Activated naive CD4-positive, alpha-beta T cell treated with anti-CD3 and anti-CD28 coated beads, Interleukin-2, amount 10 ng/mL, durations not matched to agents 7 days and 5 days (primary cell): ENCODE measurements around the gene GGN.
"Not testable (repeated sequence)": the region's sequence is repeated elsewhere in the genome, so short reads cannot be mapped to it uniquely, and the experiment has no call there.

Experiments
- CTCF ChIA-PET: fragments of 350-600 bp; sonication (Branson Sonifier 250); formaldehyde crosslinking; loops from one replicate; lab custom pipeline; 2021; ENCODE audit warnings: antibody characterized with exemption; lab: Charles Lee
- DNase-seq: peaks from one replicate; pipeline ENCODE4 v3.0.0-alpha.2; 2020
- H3K27ac Mint-ChIP-seq: one replicate; pipeline ENCODE4 v1.8.0; 2021; ENCODE audit warnings: mild to moderate bottlenecking, moderate library complexity, mixed read lengths
- H3K27me3 Mint-ChIP-seq: one replicate; pipeline ENCODE4 v1.8.0; 2021; ENCODE audit warnings: mild to moderate bottlenecking, mixed read lengths
- H3K36me3 Mint-ChIP-seq: one replicate; pipeline ENCODE4 v1.8.0; 2021; ENCODE audit warnings: mixed read lengths
- H3K4me1 Mint-ChIP-seq: one replicate; pipeline ENCODE4 v1.8.0; 2021; ENCODE audit warnings: mixed read lengths
- H3K4me3 Mint-ChIP-seq: one replicate; pipeline ENCODE4 v1.8.0; 2021; ENCODE audit warnings: mild to moderate bottlenecking, moderate library complexity, mixed read lengths
- H3K9me3 Mint-ChIP-seq: one replicate; pipeline ENCODE4 v1.8.0; 2021; ENCODE audit warnings: mixed read lengths

Gene GGN

DNA sequence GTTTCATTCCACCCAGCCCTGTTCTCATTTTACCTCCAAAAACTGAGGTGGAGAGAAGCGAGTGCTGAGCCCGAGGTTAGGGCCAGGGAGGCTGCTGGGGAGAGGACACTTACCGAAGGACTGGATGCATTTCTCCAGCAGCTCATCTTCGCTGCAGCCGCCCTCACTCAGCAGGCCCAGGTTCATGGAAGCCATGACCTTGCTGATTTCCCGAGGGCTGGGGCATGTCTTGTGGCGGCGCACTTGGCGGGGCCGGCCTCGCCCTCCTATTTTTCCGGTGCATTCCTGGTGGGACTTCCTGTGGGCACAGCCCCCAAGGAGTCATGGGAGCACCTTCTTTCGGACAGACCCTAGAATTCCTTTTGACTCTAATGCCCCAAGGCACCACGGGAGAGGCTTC is 34.0 kb upstream of the GGN start:
- Mint-ChIP-seq H3K27me3 (peaks cover 31% of the 10 kb centered on the region), H3K4me3 (no peak overlapping the region), H3K4me1 (peaks cover 30% of the 10 kb centered on the region), H3K9me3 (no peaks in the 10 kb centered on the region), H3K27ac (no peak overlapping the region), H3K36me3 (no peaks in the 10 kb centered on the region)
- DNase-seq: no peak
- CTCF ChIA-PET: interaction anchor here (3.5 kb wide), 1 partner anchor 19 kb away, joined by 9 read pairs; the partner anchor contains the start of gene FAM98C

DNA sequence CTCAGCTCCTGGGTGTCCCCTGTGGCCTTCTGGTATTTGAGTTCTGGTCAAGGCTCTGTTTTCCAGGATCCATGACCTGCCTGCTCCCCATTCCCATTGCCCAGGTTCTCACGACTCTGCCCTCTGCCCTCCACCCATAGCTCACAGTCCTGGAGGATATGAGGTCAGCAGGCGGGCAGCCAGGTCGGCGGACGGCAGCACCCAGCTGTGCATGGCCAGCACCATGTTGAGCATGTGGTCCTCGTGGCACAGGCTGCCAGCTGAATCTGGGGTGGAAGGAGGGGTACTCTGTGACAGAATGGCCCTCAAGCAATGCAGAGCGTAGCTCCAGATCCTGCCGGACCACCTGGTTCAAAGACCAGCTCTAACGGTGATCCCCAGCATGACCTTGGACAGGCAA is 33.1 kb upstream of the GGN start:
- H3K4me1 Mint-ChIP-seq: peaks cover 30% of the 10 kb centered on the region
- H3K9me3 Mint-ChIP-seq: no peaks in the 10 kb centered on the region
- peaks cover 31% of the 10 kb centered on the region for H3K27me3 Mint-ChIP-seq
- H3K4me3 Mint-ChIP-seq: no peak overlapping the region
- no peaks in the 10 kb centered on the region for H3K36me3 Mint-ChIP-seq
- CTCF ChIA-PET: interaction anchor here (3.5 kb wide), 1 partner anchor 18 kb away, joined by 9 read pairs; the partner anchor contains the start of gene FAM98C
- DNase-seq: no peak
- H3K27ac Mint-ChIP-seq: no peak overlapping the region

DNA sequence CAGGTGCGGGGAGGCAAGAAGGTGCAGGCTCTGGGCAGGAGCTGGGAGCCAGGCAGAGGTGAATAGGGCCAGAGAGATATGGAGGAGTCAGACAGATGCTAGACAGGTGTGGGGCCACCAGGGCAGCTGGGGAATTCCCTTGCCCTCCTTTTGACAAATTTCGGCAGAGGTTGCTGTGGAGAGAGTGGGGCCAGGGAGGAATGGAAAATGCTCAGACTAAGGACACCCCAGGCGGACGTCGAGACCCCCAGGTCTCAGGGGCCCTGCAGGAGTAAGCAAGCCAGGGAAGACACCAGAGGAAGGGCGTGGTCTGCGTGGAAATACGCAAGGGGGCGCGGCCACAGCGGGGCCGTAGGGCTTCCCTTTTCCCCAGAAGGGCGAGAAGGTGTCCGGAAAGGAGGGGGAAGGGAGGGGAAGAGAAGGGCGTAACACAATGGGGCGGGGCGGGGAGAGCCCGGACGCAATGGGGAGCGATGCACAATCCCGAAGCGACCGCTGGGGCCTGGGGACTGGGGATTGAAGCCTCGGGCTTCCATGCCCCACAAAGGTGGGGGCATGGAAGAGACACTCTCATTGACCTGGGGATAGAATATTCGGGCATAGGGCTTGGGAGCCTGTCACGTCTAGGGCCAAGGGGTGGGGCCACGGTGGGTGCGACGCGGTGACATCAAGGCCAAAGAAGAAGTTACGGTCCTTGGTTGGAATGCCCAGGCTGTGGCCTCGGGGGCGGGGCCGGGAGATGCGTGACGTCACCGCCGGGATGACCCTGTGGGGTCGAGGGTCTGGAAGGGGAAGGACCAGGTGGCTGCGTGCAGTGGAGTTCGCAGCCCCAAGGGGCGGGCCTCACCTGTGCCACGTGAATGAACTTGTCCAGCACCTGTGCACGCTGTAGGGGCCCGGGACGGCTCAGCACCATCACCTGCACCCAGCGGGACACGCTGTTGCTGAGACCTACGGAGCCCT is 30.0 kb upstream of the GGN start:
- DNase-seq: peak; percentile 79
- CTCF ChIA-PET: interaction anchor here (1.1 to 1.9 kb wide), 2 partner anchors 9 to 15 kb away, joined by 5 to 8 read pairs; partner anchors contain the start of genes FAM98C and RASGRP4

DNA sequence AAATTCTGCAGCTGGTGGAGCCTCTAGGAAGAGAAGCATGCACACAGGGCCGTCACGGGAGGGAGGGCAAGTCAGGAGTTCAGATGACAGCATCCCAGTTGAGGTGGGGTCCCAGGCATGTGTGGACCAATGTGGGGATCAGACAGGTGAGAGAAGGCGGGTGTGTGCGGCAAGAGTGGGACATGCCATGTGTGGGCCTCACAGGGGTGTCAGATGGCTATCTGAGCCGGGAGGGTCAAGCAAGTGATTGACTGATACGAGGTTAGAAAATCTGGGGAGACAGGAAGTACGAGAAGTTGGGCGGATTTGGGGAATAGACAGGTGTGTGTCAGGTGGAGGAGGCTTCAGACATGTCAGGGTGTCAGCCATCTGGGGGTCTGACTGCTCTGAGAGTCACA is 29.3 kb upstream of the GGN start:
- no peak for DNase-seq
- H3K4me3 Mint-ChIP-seq: peak overlapping the region; percentile 76
- peak overlapping the region; percentile 81 for H3K27ac Mint-ChIP-seq
- CTCF ChIA-PET: interaction anchor here (1.1 to 1.9 kb wide), 3 partner anchors 9 to 217 kb away, joined by 4 to 8 read pairs (median 5); partner anchors contain the start of genes FAM98C and RASGRP4
- H3K36me3 Mint-ChIP-seq: no peaks in the 10 kb centered on the region
- peaks cover 26% of the 10 kb centered on the region for H3K27me3 Mint-ChIP-seq
- peaks cover 25% of the 10 kb centered on the region for H3K4me1 Mint-ChIP-seq
- no peaks in the 10 kb centered on the region for H3K9me3 Mint-ChIP-seq

More for the DNA sequence above, 30.0 kb upstream of the GGN start:
- Mint-ChIP-seq H3K4me3 (peak overlapping the region; percentile 76), H3K27ac (peak overlapping the region; percentile 81), H3K36me3 (no peaks in the 10 kb centered on the region), H3K27me3 (peaks cover 28% of the 10 kb centered on the region), H3K9me3 (no peaks in the 10 kb centered on the region), H3K4me1 (peaks cover 25% of the 10 kb centered on the region)

DNA sequence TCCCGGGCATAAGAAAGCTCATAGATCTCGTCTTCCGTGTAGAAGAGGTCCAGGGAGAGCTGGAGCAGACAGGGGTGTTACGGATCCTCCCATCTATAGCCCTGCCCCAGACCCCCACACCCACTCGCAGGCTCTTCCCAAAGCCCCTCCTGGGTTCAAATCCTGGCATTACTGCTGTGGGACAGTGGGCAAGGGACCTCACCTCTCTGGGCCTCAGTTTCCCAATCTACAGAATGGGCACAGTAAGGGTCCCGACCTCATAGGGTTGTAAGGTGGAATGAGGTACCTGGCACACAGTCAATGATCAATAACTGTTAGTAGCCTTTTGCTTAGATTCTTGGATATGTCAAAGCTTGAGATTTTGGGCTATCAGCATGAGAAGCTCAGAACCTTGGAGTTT is 25.6 kb upstream of the GGN start:
- H3K27ac Mint-ChIP-seq: no peak overlapping the region
- peaks cover 3% of the 10 kb centered on the region for H3K36me3 Mint-ChIP-seq
- peaks cover 19% of the 10 kb centered on the region for H3K4me1 Mint-ChIP-seq
- CTCF ChIA-PET: interaction anchor here (1.8 kb wide), 1 partner anchor 10 kb away, joined by 6 read pairs; the partner anchor contains the start of gene FAM98C
- DNase-seq: no peak
- H3K4me3 Mint-ChIP-seq: no peak overlapping the region
- H3K27me3 Mint-ChIP-seq: peaks cover 7% of the 10 kb centered on the region
- no peaks in the 10 kb centered on the region for H3K9me3 Mint-ChIP-seq

DNA sequence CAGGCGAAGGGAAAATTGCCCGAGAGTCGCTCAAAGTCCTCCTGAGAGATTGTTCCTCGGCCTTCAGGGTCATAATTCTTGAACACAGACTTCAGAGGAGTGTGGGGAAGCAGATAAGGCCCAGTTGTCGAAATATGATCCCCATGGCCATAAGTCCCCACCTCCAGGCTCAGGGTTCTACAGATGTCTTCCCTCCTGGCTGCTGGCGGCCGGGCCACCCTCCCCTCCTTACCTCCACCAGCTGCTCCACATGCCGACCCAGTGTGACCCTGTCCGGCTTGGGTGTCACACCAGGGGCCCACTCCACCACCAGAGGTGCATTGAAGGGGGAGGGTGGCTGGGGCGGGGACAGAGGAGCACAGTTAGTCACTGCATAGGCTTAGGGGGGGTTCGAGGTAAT is 25.1 kb upstream of the GGN start:
- CTCF ChIA-PET: no interaction called here
- Mint-ChIP-seq H3K4me3 (no peak overlapping the region), H3K4me1 (peaks cover 16% of the 10 kb centered on the region), H3K27me3 (peaks cover 5% of the 10 kb centered on the region), H3K36me3 (peaks cover 3% of the 10 kb centered on the region), H3K27ac (no peak overlapping the region), H3K9me3 (no peaks in the 10 kb centered on the region)
- no peak for DNase-seq

DNA sequence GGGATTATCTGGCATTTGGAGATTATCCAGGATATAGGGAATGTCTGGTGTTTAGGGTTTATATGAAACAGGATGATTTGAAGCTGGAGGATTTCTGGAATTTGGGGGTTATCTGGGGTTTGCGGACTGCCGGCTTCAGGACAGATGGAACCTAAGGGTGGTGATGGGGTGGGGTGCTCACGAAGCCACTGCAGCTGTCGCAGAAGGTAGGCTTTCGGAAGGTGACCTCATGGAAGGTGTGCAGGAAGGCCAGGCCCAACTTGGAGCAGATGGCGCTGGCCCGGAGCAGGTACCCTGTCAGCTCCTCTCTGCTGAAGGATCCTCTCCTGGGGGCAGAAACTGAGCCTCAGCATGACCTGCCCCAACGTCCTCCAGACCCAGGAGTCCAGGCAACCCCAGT is 24.7 kb upstream of the GGN start:
- Mint-ChIP-seq H3K4me1 (peaks cover 11% of the 10 kb centered on the region), H3K36me3 (peaks cover 5% of the 10 kb centered on the region), H3K27me3 (peaks cover under 1% of the 10 kb centered on the region), H3K27ac (no peak overlapping the region), H3K4me3 (no peak overlapping the region), H3K9me3 (no peaks in the 10 kb centered on the region)
- no peak for DNase-seq
- CTCF ChIA-PET: no interaction called here

DNA sequence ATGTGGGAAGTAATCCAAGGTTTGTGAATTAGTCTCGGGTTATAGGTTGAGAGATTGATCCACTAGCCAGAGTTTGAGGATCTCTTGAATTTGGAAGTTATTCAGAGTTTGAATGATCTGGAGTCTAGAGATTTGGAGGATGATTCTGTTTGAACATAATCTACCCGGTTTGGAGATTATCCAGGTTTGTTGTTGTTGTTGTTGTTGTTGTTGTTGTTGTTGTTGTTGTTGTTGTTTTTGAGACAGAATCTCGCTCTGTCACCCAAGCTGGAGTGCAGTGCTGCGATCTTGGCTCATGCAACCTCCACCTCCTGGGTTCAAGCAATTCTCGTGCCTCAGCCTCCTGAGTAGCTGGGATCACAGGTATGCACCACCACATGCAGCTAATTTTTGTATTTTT is 24.1 kb upstream of the GGN start:
- DNase-seq, H3K4me1 Mint-ChIP-seq, H3K36me3 Mint-ChIP-seq, CTCF ChIA-PET, H3K9me3 Mint-ChIP-seq, H3K27me3 Mint-ChIP-seq, H3K27ac Mint-ChIP-seq, H3K4me3 Mint-ChIP-seq: not testable (repeated sequence)

DNA sequence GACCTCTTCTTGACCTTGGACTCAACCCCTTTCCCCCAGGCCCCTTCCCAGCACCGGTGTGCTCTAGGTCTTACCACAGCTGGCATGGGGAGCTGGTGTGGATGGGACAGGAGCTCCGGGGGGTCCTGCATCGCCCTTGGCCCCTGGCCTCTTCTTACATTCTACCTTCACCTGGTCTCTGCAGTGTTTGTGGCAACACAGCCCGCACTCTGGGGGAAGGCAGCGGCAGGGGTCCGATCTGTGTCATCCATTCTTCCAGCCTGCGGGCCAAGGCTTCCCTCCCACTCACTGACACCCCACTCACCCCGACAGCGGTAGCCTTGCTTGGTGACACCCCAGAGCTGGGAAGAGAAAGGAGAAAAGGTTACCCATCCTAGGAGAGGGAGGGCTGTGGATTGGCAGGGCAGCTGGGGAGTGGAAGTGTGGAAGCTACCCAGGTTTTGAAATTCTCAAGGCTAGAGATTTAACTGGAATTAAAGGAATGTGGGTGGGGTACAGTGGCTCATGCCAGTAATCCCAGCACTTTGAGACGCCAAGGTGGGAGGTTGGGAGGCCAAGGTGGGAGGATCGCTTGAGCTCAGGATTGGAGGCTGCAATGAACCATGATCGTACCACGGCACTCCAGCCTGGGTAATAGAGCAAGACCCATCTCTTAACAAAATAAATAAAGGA is 23.3 kb upstream of the GGN start:
- H3K36me3 Mint-ChIP-seq: peaks cover 9% of the 10 kb centered on the region
- no peaks in the 10 kb centered on the region for H3K27me3 Mint-ChIP-seq
- H3K4me3 Mint-ChIP-seq: no peak overlapping the region
- CTCF ChIA-PET: interaction anchor here (1.2 kb wide), 2 partner anchors 9 to 104 kb away, joined by 3 read pairs; partner anchors contain the start of gene FAM98C
- no peaks in the 10 kb centered on the region for H3K9me3 Mint-ChIP-seq
- DNase-seq: no peak
- H3K27ac Mint-ChIP-seq: no peak overlapping the region
- H3K4me1 Mint-ChIP-seq: no peaks in the 10 kb centered on the region

DNA sequence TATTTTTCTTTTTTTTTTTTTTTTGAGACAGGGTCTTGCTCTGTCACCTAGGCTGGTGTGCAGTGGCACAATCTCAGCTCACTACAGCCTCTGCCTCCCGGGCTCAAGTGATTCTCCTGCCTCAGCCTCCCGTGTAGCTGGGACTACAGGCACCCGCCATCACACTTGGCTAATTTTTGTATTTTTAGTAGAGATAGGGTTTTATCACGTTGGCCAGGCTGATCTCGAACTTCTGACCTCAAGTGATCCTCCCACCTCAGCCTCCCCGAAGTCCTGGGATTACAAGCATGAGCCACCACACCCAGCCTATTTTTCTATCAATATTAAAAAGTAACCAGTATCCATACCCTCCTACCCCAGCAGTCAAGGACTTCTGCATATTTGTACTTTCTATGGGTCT is 22.6 kb upstream of the GGN start:
- not testable (repeated sequence) for H3K9me3 Mint-ChIP-seq, H3K36me3 Mint-ChIP-seq, H3K4me3 Mint-ChIP-seq, H3K27ac Mint-ChIP-seq, H3K4me1 Mint-ChIP-seq, DNase-seq, H3K27me3 Mint-ChIP-seq
- CTCF ChIA-PET: interaction anchor here (1.2 kb wide), 2 partner anchors 8 to 105 kb away, joined by 3 read pairs; partner anchors contain the start of gene FAM98C

DNA sequence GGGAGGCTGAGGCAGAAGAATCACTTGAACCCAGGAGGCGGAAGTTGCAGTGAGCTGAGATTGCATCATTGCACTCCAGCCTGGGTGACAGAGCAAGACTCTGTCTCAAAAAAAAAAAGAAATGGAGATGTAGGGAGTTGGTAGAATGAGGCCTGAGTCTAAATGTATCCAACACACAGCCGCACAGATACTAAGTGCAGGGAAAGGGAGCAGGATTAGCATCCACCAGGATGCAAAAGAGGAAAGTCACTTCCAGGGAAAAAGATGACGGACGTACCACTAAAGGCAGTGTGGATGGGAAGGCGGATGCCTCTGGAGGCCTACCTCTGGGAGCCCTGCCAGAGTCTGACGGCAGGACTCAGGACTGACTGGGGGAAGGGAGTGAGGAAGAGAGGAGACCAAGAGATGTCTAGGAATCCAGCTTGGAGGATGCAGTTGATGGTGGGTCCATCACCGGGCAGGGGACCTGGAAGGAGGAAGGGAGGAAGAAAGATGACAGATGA is 21.8 kb upstream of the GGN start:
- peaks cover 15% of the 10 kb centered on the region for H3K36me3 Mint-ChIP-seq
- CTCF ChIA-PET: interaction anchor here (1.2 kb wide), 1 partner anchor 106 kb away, joined by 3 read pairs; no protein-coding TSS in a partner anchor
- H3K9me3 Mint-ChIP-seq: no peaks in the 10 kb centered on the region
- H3K4me3 Mint-ChIP-seq: no peak overlapping the region
- H3K27ac Mint-ChIP-seq: no peak overlapping the region
- H3K4me1 Mint-ChIP-seq: peaks cover 9% of the 10 kb centered on the region
- DNase-seq: no peak
- no peaks in the 10 kb centered on the region for H3K27me3 Mint-ChIP-seq

DNA sequence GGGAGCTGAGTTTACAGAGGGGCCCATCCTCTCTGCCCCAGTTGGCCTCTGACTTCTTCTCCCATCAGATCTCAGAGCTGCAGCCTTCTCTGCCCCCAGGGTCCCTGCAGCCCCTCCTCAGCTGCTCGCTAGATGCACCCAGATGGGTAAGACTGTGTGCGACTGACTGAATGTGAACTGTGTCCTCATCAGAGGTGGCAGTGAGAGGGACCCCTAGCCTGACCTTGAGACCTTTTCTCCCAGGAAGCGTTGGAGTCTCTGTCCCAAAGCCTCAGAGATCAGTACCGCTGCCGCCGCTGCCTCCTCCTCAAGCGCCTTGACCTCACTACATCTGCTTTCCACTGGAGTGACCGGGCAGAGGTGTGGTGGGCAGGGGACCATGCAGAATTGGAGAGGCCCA is 17.4 kb upstream of the GGN start:
- Mint-ChIP-seq H3K4me1 (peaks cover 28% of the 10 kb centered on the region), H3K9me3 (no peaks in the 10 kb centered on the region), H3K4me3 (no peak overlapping the region), H3K27ac (peak overlapping the region; percentile 61), H3K27me3 (peaks cover 7% of the 10 kb centered on the region), H3K36me3 (peaks cover 15% of the 10 kb centered on the region)
- CTCF ChIA-PET: interaction anchor here (0.8 to 3.3 kb wide), 4 partner anchors 108 to 525 kb away, joined by 3 to 42 read pairs (median 3); partner anchors contain the start of genes MRPS12 and SARS2
- DNase-seq: no peak

DNA sequence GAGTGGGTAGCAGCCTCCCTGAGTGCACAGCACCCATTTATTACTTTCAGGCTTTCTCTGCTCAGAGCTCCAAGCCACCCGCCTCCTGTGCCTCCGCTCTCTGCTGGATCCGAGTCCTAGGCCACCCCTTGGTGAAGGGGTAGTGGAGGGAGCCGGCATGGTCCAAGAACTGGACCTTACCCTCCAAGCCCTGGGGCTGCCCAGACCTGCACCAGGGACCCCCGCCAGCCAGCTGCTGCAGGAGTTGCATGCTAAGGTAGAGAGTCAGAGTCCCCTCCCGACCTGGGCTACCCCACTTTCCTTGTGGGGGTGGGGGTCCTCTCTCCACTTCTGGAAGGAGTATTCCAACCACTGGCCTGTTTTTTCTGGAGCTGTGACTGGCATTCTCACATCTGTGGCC is 17.0 kb upstream of the GGN start:
- Mint-ChIP-seq H3K27ac (peak overlapping the region; percentile 75), H3K9me3 (no peaks in the 10 kb centered on the region), H3K36me3 (peaks cover 15% of the 10 kb centered on the region), H3K27me3 (peaks cover 11% of the 10 kb centered on the region), H3K4me3 (peak overlapping the region; percentile 92), H3K4me1 (peaks cover 28% of the 10 kb centered on the region)
- CTCF ChIA-PET: interaction anchor here (0.8 to 3.3 kb wide), 5 partner anchors 108 to 526 kb away, joined by 3 to 42 read pairs (median 3); partner anchors contain the start of genes MRPS12 and SARS2
- no peak for DNase-seq
